ENCODE measurements around the gene DMBT1.

DMBT1 gene

GRCh38 chr10:122678266-122678665 is 117.7 kb downstream of the DMBT1 start:
- no peak for DNase-seq

GRCh38 chr10:122682522-122682921 is 122.0 kb downstream of the DMBT1 start:
- DNase-seq, result no peak

- no peak for DNase-seq
These were observed 127.9 kb downstream of the DMBT1 start for GRCh38 chr10:122688293-122688989.

GRCh38 chr10:122689146-122689820 is 128.7 kb downstream of the DMBT1 start:
- DNase-seq, result no peak

GRCh38 chr10:122692744-122693143 is 132.2 kb downstream of the DMBT1 start:
- no peak for DNase-seq

Data from effector CD8-positive, alpha-beta T cell (primary cell).